Esophagus muscularis mucosa (tissue), 4 donors: ENCODE measurements around the gene AEBP2. TPM values are rescaled to one million over a fixed set of nuclear protein-coding genes. Genes with fewer than 3 reads are reported as not detected.
"Not testable (repeated sequence)": the region's sequence is repeated elsewhere in the genome, so short reads cannot be mapped to it uniquely, and the experiment has no call there.

ENCODE experiments used
- DNase-seq: peaks from one replicate; pipeline ENCODE4 v3.0.0-alpha.2; 2017; ENCODE audit errors: extremely low spot score
- H3K27ac ChIP-seq, 4 donors: fragments of 200-600 bp; sonication (generic); replicated peaks in 1 of 4; 1 replicate in 3 of 4; 2 replicates in 1 of 4; pipeline ENCODE4 v1.5.1; 2016 to 2019; ENCODE audit warnings: mild to moderate bottlenecking in 1 of 4
- H3K27me3 ChIP-seq, 4 donors: fragments of 200-600 bp; sonication (generic); one replicate each; pipeline versions ENCODE4 v1.5.1 to v1.6.0; 2016 to 2019
- H3K36me3 ChIP-seq, 4 donors: fragments of 200-600 bp; sonication (generic); one replicate each; pipeline ENCODE4 v1.5.1; 2016 to 2019
- H3K4me1 ChIP-seq, 4 donors: fragments of 200-600 bp; sonication (generic); one replicate each; pipeline ENCODE4 v1.5.1; 2016 to 2019
- H3K4me3 ChIP-seq, 4 donors: fragments of 200-600 bp; sonication (generic); 1 replicate in 2 of 4; 2 replicates in 2 of 4; pipeline ENCODE4 v1.5.1; 2016 to 2019; ENCODE audit warnings: mild to moderate bottlenecking in 4 of 4, moderate library complexity in 1 of 4
- H3K9me3 ChIP-seq, 4 donors: fragments of 200-600 bp; sonication (generic); 1 replicate in 3 of 4; 2 replicates in 1 of 4; pipeline ENCODE4 v1.5.1; 2016 to 2019
- CTCF ChIP-seq, 3 experiments: fragments of 200-600 bp in 2 of 3; fragments of 450-650 bp in 1 of 3; sonication (generic) in 2 of 3; IDR thresholded peaks; one replicate each; pipeline ENCODE4 v1.5.1; 2017 to 2019; ENCODE audit warnings: antibody characterized with exemption in 3 of 3, mild to moderate bottlenecking in 2 of 3, moderate library complexity in 1 of 3
- EP300 ChIP-seq: sonication (generic); formaldehyde crosslinking; IDR thresholded peaks from one replicate; pipeline ENCODE4 v1.6.1; 2017; ENCODE audit warnings: antibody characterized with exemption
- POLR2A ChIP-seq: fragments of 450-650 bp; IDR thresholded peaks from one replicate; pipeline ENCODE4 v1.6.1; 2017; ENCODE audit warnings: antibody characterized with exemption, moderate library complexity, mild to moderate bottlenecking, low read depth
- POLR2AphosphoS5 ChIP-seq, 2 donors: sonication (generic); formaldehyde crosslinking; IDR thresholded peaks; one replicate each; pipeline ENCODE4 v1.6.1; 2017; ENCODE audit warnings: antibody characterized with exemption in 2 of 2
- WGBS: methylation state at CpG from one replicate; pipeline ENCODE4 v1.1.5; 2018; 5-methylcytosine and 5-hydroxymethylcytosine counted together
- intact Hi-C: fragments of 100-400 bp; cut with DNase I; formaldehyde crosslinking; loops from one replicate; pipeline ENCODE4 v1.15.1; 2023
- total RNA-seq, 4 donors: library from RNA; depleted of rRNA; stranded (reverse); fragments of >200 nt; gene quantifications; one replicate each; pipeline versions ENCODE4 v1.1.0 to v1.2.1, GENCODE V29; 2016

AEBP2 gene
- total RNA-seq, 4 donors from 2014 or later, result 31.8 to 48.9 (median 37.1) TPM

GRCh38 chr12:19474147-19474546, 34.9 kb downstream of the AEBP2 start:
- no peak overlapping the region for H3K4me3 ChIP-seq
- TF ChIP-seq CTCF (IDR thresholded peaks at IDR 0.05) (no peak), EP300 (no peak), POLR2AphosphoS5 (IDR thresholded peaks at IDR 0.05) (no peak), POLR2A (no peak)
- no peak overlapping the region for H3K27ac ChIP-seq
- H3K36me3 ChIP-seq, result peaks cover 0 to 29% (median 15%) of the 10 kb centered on the region in 4 donors
- no peaks in the 10 kb centered on the region for H3K27me3 ChIP-seq
- DNase-seq, result no peak
- peaks cover 0 to 23% (median 16%) of the 10 kb centered on the region in 4 donors for H3K4me1 ChIP-seq
- no peaks in the 10 kb centered on the region for H3K9me3 ChIP-seq
- intact Hi-C loops, result no loop called here

DNA sequence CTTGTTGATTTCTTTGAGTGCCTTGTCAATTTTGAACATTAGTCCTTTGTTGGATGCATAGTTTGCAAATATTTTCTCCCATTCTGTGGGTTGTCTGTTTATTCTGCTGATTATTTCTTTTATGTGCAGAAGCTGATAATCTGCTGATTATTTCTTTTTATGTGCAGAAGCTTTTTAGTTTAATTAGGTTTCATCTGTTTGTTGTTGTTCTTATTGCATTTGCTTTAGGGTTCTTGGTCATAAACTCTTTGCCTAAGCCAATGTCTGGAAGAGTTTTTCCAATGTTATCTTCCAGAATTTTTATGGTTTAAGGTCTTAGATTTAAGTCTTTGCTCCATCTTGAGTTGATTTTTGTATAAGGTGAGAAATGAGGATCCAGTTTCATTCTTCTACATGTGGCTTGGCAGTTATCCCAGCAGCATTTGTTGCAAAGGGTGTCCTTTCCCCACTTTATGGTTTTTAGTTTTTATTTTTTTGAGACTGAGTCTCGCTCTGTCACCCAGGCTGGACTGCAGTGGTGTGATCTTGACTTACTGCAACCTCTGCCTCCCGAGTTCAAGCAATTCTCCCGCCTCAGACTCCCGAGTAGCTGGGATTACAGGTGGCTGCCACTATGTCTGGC, 36.7 kb downstream of the AEBP2 start:
- Histone ChIP-seq H3K4me1 (peaks cover 0 to 16% (median 13%) of the 10 kb centered on the region in 4 donors), H3K9me3 (peaks cover 0 to 12% (median 8%) of the 10 kb centered on the region in 4 donors), H3K36me3 (peaks cover 5 to 36% (median 25%) of the 10 kb centered on the region in 4 donors)
- H3K4me3 ChIP-seq, H3K27ac ChIP-seq, intact Hi-C loops, H3K27me3 ChIP-seq, DNase-seq: not testable (repeated sequence)
- 100% methylated on average over 4 of the region's 4 CpGs for WGBS

DNA sequence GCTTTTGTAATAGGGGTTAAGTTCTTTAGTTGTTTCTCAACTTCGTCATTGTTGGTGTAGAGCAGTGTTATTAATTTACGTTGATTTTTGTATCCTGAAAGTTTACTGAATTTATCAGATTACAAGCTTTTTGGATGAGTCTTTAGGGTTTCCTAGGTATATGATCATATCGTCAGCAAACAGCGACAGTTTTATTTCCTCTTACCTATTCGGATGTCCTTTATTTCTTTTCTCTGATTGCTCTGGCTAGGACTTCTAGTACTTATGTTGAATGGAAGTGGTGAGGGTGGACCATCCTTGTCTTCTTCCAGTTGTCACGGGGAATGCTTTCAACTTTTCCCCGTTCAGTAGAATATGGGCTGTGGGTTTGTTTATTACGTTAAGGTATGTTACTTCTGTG, 37.8 kb downstream of the AEBP2 start:
- H3K27me3 ChIP-seq, result no peaks in the 10 kb centered on the region
- H3K27ac ChIP-seq, result no peak overlapping the region
- no peak for TF ChIP-seq CTCF (IDR thresholded peaks at IDR 0.05)
- no peak for TF ChIP-seq POLR2AphosphoS5 (IDR thresholded peaks at IDR 0.05)
- no peak for TF ChIP-seq POLR2A
- no peak for TF ChIP-seq EP300
- WGBS, result 92% methylated on average over 8 of the region's 8 CpGs
- peaks cover 3 to 10% (median 7%) of the 10 kb centered on the region in 4 donors for H3K4me1 ChIP-seq
- no peak overlapping the region for H3K4me3 ChIP-seq
- H3K36me3 ChIP-seq, result peaks cover 5 to 36% (median 25%) of the 10 kb centered on the region in 4 donors
- no peak for DNase-seq
- H3K9me3 ChIP-seq, result peaks cover 0 to 12% (median 8%) of the 10 kb centered on the region in 4 donors
- intact Hi-C loops, result no loop called here

GRCh38 chr12:19480459-19480858, 41.2 kb downstream of the AEBP2 start:
- Histone ChIP-seq H3K36me3 (peaks cover 5 to 15% (median 10%) of the 10 kb centered on the region in 4 donors), H3K27me3 (no peaks in the 10 kb centered on the region), H3K4me3 (no peak overlapping the region), H3K9me3 (peaks cover 0 to 12% (median 8%) of the 10 kb centered on the region in 4 donors), H3K27ac (no peak overlapping the region), H3K4me1 (peaks cover 10 to 28% (median 22%) of the 10 kb centered on the region in 4 donors)
- 95% methylated on average over 1 of the region's 1 CpG for WGBS
- no peak for DNase-seq
- intact Hi-C loops, result no loop called here
- TF ChIP-seq EP300, result no peak
- no peak for TF ChIP-seq POLR2A
- no peak for TF ChIP-seq POLR2AphosphoS5 (IDR thresholded peaks at IDR 0.05)
- no peak for TF ChIP-seq CTCF (IDR thresholded peaks at IDR 0.05)

DNA sequence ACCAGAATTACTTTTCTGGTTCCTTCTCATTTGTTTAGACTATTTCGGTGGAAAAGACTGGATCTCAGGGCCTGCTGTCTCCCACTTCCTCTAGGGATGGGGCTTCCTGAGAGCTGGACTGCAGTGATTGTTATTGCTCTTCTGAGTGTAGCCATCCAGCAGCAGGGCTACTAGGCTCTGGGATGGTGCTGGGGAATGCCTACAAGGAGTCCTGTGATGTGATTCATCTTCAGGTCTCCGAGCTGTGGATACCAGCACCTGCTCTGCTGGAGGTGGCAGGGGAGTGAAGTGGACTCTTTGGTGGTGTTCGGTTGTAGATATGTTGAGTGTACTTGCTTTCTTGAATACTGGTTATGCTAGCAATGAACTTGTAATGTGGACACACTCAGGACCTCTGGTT, 42.7 kb downstream of the AEBP2 start:
- Histone ChIP-seq H3K4me1 (peaks cover 10 to 24% (median 19%) of the 10 kb centered on the region in 4 donors), H3K36me3 (peaks cover 5 to 15% (median 10%) of the 10 kb centered on the region in 4 donors), H3K27ac (no peak overlapping the region), H3K27me3 (no peaks in the 10 kb centered on the region), H3K9me3 (peaks cover 0 to 12% (median 8%) of the 10 kb centered on the region in 4 donors), H3K4me3 (no peak overlapping the region)
- TF ChIP-seq EP300 (no peak), POLR2AphosphoS5 (IDR thresholded peaks at IDR 0.05) (no peak), CTCF (IDR thresholded peaks at IDR 0.05) (no peak), POLR2A (no peak)
- WGBS, result 67% methylated on average over 2 of the region's 3 CpGs
- DNase-seq, result no peak
- intact Hi-C loops, result no loop called here
